ENCODE measurements around the gene MOB3A.

MOB3A gene

GRCh38 chr19:2079076-2079864 is 16.9 kb downstream of the MOB3A start:
- no peak for DNase-seq

- no peak for DNase-seq
Measured at GRCh38 chr19:2077833-2078619, 18.1 kb downstream of the MOB3A start.

GRCh38 chr19:2077398-2077797 is 18.7 kb downstream of the MOB3A start:
- DNase-seq, result no peak

- DNase-seq, result no peak
Measured at GRCh38 chr19:2076526-2076944, 19.6 kb downstream of the MOB3A start.

- no peak for DNase-seq
Measured at GRCh38 chr19:2072757-2073551, 23.2 kb downstream of the MOB3A start.

GRCh38 chr19:2070986-2071673 is 25.0 kb downstream of the MOB3A start:
- DNase-seq, result no peak

GRCh38 chr19:2070436-2070827 is 25.7 kb downstream of the MOB3A start:
- DNase-seq, result no peak

- DNase-seq, result no peak
Measured at GRCh38 chr19:2064788-2065524, 31.2 kb downstream of the MOB3A start.

- DNase-seq, result no peak
Measured at GRCh38 chr19:2064395-2064787, 31.7 kb downstream of the MOB3A start.

- DNase-seq, result no peak
Measured at GRCh38 chr19:2063824-2064223, 32.3 kb downstream of the MOB3A start.

GRCh38 chr19:2062770-2063169 is 33.4 kb downstream of the MOB3A start:
- no peak for DNase-seq

- no peak for DNase-seq
Measured at GRCh38 chr19:2062389-2062729, 33.8 kb downstream of the MOB3A start.

- peak; percentile 100 for DNase-seq
Measured at GRCh38 chr19:2061495-2062388, 34.4 kb downstream of the MOB3A start.

GRCh38 chr19:2060884-2061494 is 35.1 kb downstream of the MOB3A start:
- DNase-seq, result no peak

- DNase-seq, result no peak
Measured at GRCh38 chr19:2059422-2060201, 36.5 kb downstream of the MOB3A start.

GRCh38 chr19:2058570-2059421 is 37.3 kb downstream of the MOB3A start:
- DNase-seq, result no peak

GRCh38 chr19:2057484-2058469 is 38.3 kb downstream of the MOB3A start:
- no peak for DNase-seq

- DNase-seq, result no peak
Measured at GRCh38 chr19:2056837-2057192, 39.3 kb downstream of the MOB3A start.

All from activated CD4-positive, alpha-beta T cell treated with anti-CD3 and anti-CD28 coated beads for 1 hour (primary cell).